ENCODE data around the gene DBF4.
"Not testable (repeated sequence)": the region's sequence is repeated elsewhere in the genome, so short reads cannot be mapped to it uniquely, and the experiment has no call there.

Gene DBF4

DNA sequence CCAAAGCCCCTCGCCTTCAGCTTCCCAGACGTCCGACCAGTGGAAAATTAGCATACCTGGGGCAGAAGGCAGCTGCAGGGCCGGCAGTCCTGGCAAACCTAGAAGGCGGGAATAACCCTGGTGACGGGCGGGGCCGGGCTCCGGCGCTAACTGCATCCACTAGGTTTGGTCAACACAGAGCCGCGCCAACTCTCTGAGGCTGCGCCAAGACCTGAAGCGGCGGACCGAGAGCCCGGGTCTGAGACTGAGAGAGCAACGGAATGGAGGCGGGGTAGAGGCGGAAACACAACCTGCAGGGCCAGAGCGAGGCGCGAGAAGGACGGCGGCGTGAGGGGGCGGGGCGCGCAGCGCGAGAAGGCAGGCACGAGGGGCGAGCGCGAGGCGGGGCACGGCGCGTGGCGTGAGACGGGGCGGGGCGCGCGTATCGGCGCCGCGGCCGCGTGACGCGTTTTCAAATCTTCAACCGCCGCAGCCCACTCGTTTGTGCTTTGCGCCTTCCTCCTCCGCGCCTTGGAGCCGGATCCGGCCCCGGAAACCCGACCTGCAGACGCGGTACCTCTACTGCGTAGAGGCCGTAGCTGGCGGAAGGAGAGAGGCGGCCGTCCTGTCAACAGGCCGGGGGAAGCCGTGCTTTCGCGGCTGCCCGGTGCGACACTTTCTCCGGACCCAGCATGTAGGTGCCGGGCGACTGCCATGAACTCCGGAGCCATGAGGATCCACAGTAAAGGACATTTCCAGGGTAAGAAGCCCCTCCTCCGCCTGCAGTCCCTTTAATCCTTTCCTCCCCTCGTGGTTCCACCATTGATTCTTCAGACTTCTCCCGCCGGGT is at the start of gene DBF4, which contains the start of gene SLC25A40:
Gene DBF4, plus strand, starts transcription at position 454 of the 829 bp plus-strand sequence. Its CDS starts 240 bp downstream, at position 694.
Gene SLC25A40, minus strand, starts transcription at position 321 of the 829 bp plus-strand sequence. CDS start 17,633 bp downstream, outside the sequence.
- DNase-seq (ENCODE audit: low read depth in 2 of 2): peak; percentile 84 to 90

DNA sequence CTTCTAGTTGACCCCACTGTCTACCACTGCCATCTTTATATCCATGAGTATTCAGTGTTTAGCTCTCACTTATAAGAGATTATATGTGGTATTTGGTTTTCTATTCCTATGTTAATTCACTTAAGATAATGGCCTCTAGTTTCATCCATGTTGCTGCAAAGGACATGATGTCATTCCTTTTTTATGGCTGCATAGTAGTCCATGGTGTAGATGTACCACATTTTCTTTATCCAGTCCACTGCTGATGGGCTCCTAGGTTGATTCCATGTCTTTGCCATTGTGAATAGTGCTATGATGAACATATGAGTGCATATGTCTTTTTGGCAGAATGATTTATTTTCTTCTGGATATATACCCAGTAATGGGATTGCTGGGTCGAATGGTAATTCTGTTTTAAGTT is 47.9 kb upstream of the DBF4 start:
- DNase-seq (ENCODE audit: low read depth in 2 of 2): not testable (repeated sequence)

GRCh38 chr7:87831097-87831496 is 45.2 kb upstream of the DBF4 start:
- DNase-seq (ENCODE audit: low read depth in 2 of 2): no peak

GRCh38 chr7:87833130-87833529 is 43.2 kb upstream of the DBF4 start:
- no peak for DNase-seq (ENCODE audit: low read depth in 2 of 2)

- no peak for DNase-seq (ENCODE audit: low read depth in 2 of 2)
Observed at GRCh38 chr7:87837597-87837996, 38.7 kb upstream of the DBF4 start.

- DNase-seq (ENCODE audit: low read depth in 2 of 2): no peak
Observed at GRCh38 chr7:87850836-87851593, 25.3 kb upstream of the DBF4 start.

DNA sequence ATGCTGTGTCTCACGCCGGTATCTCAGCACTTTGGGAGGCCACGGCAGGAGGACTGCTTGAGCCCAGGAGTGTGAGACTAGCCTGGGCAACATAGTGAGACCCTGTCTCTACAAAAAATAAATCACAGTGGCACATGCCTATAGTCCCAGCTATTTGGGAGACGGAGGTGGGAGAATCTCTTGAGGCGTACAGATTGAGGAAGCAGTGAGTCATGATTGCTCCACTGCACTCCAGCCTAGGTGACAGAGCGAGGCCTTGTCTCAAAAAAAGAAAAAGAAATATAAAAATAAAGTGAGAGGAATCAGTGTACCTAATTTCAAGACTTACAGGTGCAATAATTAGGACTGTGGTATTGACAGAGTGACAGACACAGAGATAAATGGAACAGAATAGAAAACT is 24.0 kb upstream of the DBF4 start:
- no peak for DNase-seq (ENCODE audit: low read depth in 2 of 2)

DNA sequence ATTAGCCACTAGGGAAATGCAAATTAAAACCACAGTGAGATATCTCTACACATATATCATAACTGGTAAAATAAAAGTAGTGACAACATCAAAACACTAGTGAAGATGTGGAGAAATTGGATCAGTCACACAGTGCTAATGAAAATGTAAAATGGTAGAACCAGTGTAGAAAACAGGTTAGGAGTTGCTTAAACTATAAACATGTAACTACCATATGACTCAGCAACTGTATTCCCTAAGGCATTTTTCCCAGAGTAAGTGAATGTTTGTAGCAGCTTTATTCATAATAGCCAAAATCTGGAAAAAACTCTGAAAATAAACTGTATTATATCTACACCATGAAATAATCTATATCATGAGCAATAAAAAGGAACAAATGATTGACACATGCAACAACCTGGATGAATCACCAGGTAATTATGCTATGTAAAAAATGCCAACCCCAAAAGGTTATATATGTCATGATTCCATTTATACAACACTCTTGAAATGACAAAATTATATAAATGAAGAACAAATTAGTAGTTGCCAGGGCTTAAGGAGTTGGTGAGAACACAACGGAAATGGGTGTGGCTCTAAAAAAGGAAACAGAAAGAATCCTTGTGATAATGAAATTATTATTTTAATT is 22.9 kb upstream of the DBF4 start:
- no peak for DNase-seq (ENCODE audit: low read depth in 2 of 2)

DNA sequence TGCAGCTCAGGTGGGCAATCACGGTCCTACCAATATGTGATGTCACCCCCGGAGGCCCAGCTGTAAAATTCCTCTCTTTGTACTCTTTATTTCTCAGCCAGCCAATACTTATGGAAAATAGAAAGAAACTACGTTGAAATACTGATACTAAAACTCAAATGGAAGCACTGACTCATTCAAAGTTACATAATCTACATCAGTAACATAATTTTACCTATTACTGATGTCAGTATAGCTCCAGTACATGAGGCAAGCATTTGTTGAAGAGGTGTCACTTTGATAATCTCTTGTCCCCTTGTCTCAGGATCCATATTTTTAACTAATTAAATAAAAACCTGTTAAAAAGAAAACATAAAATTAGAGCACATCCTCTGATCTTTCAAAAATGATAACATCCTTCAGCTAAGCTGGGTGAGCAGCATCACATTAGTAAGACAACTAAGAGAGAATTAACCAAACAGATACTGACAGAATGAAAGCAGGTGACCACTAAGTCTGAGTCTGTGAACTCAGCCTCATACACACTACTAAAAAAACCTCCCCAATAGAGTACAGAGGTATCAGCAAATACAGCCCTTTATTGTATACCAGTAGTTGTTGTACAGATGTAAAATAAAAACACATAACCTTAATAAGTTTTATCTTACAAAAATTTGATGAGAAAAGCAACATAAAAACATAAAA is 17.7 kb upstream of the DBF4 start:
- no peak for DNase-seq (ENCODE audit: low read depth in 2 of 2)

DNA sequence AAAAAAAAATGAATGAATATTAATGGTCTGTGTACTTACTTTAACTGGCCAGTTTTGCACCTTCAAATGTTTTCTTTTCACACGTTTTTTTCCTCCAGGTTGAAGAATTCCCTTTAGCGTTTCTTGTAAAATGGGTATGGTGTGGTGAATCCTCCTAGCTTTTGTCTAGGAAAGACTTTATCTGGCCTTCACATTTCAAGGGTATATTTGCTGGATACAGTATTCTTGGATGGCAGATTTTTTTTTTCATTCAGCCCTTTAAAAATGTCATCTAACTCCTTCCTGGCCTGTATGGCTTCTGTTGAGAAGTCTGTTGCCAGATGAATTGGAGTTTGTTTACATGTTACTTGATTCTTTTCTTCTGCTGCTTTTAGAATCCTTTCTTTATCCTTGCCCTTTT is 10.2 kb upstream of the DBF4 start:
- no peak for DNase-seq (ENCODE audit: low read depth in 2 of 2)

DNA sequence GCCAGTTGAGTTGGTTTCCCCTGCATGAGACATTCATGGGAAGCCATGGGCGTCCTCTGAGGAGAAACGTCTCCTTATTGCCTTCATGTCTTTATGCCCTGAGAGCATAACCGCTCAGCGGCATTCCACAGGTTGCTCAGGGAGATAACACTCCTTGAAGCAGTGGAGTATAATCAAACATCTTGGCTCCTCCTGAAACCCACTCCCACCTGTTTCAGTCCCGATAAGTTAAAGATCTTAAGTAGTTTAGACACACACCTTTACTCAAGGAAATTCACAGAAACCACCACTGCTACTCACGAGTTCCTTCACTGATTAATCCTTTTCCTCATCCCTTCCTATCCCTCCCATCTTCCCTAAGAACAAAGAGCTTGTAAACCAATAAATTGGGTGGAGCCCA is 9.8 kb upstream of the DBF4 start:
- DNase-seq (ENCODE audit: low read depth in 2 of 2): not testable (repeated sequence)

- DNase-seq (ENCODE audit: low read depth in 2 of 2): no peak
Observed at GRCh38 chr7:87870471-87870870, 5.8 kb upstream of the DBF4 start.

GRCh38 chr7:87872346-87872745 is 3.9 kb upstream of the DBF4 start:
- no peak for DNase-seq (ENCODE audit: low read depth in 2 of 2)

DNA sequence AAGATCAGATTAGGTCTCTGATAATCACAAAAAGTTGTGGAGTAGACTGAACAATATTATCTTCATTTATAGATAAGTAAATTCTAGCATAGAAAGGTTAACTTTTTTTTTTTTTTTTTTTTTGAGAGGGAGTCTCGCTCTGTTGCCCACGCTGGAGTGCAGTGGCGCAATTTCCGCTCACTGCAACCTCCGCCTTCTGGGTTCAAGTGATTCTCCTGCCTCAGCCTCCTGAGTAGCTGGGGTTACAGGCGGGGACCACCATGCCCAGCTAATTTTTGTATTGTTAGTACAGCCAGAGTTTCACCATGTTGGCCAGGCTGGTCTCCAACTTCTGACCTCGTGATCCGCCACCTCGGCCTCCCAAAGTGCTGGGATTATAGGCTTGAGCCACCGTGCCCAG is 3.0 kb upstream of the DBF4 start:
- DNase-seq (ENCODE audit: low read depth in 2 of 2): not testable (repeated sequence)

DNA sequence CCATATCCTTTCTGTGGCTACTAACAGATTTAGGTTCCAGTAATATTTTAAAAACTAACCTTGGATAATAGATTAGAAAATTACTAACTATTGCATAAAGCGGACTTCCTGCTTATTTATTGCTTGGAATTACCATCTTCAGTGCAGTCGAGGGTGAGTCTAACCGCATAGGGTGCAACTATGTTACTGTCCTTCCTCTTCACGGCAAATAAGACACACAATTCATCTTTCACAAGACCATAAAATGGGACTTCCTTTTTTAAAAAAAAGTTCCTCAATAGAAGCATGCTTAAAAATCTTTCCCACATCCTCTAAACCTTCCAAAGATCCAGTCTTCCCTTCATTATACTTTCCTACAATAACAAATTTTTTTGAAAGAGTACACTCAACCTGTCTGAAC is 2.2 kb upstream of the DBF4 start:
- DNase-seq (ENCODE audit: low read depth in 2 of 2): no peak

DNA sequence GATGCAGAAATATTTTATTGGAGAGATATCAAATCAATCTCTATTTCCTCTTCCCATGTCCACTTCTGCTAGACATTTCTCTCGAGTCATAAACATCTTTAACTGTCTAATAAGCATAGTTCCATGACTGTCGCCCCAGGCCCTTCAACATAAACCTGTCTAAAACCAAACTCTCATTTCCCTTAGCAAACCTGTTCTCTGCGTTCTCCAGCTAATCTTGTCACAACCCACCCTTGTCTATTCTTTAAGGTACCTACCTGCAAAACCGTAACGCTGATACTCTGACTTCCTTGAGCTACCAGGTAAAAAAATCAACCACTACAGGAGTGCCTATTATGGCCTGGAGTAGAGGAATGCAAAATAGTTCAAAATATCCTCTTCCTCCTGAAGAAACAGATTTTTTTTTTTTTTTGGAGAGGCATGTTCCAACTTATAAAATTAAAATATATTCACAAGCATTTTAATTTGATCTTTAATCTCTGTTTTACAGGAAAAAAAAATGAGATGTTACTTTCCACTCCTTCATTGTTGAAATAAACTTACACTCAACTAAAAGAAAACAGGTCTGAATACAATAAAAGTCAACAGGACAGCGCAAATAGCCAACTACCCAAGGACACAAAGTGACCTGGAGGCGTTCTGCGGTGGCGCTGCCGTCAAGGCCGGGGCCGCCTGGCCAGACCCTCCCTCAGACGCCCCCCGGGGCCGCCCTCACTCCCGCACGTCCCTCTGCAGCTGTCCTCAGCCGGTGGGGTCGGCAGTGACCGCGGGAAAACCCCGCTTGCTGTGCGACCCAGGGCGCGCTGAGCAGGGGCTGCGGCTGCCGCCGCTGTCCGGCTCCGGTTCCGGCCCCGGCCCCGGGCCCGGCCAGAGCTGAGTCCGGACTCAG is 898 bp upstream of the DBF4 start:
- DNase-seq (ENCODE audit: low read depth in 2 of 2): no peak

- DNase-seq (ENCODE audit: low read depth in 2 of 2): peak; percentile 10
Observed at GRCh38 chr7:87876869-87877234, 559 bp downstream of the DBF4 start.

GRCh38 chr7:87877366-87878040 is 1.2 kb downstream of the DBF4 start:
- DNase-seq (ENCODE audit: low read depth in 2 of 2): no peak

- DNase-seq (ENCODE audit: low read depth in 2 of 2): no peak
Observed at GRCh38 chr7:87878208-87878735, 2.0 kb downstream of the DBF4 start.
